ENCODE results near the gene SALL3. TPM values are rescaled to one million over a fixed set of nuclear protein-coding genes. Genes with fewer than 3 reads are reported as not detected.

SALL3 gene
- total and polyA plus RNA-seq, 2 experiments from 2014 or later: 16.9 to 39.8 TPM

DNA sequence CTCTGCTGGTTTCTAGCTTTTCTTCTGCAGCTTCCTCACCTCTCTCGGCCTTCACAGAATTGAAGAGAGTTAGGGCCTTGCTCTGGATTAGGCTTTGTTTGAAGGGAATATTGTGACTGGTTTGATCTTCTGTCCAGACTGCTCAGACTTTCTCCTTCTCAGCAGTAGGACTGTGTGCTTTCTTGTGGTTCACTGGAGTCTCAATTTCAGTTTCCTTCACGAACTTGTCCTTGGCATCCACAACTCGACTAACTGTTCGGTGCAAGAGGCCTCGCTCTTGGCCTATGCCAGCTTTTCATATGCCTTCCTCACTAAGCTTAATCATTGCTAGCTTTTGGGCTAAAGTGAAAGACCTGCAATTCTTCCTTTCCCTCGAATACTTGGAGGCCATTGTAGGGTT, 18.9 kb upstream of the SALL3 start:
- Histone ChIP-seq H3K4me1 (ENCODE audit: insufficient read depth) (no peaks in the 10 kb centered on the region), H3K4me2 (no peak overlapping the region), H3K79me2 (replicated peaks; ENCODE audit: insufficient read depth) (no peaks in the 10 kb centered on the region), H3K9me2 (ENCODE audit: insufficient read depth) (no peaks in the 10 kb centered on the region), H3F3A (replicated peaks; ENCODE audit: low read depth) (peaks cover 9% of the 10 kb centered on the region; the same call in 1 of the 2 replicates), H3K4me3 (no peak overlapping the region), H3K27me3 (ENCODE audit: insufficient read depth) (no peaks in the 10 kb centered on the region), H3K27ac (ENCODE audit: low read depth) (no peak overlapping the region), H3K36me3 (ENCODE audit: insufficient read depth) (no peaks in the 10 kb centered on the region), H4K20me1 (replicated peaks; ENCODE audit: insufficient read depth) (no peaks in the 10 kb centered on the region), H2AFZ (no peak overlapping the region)
- peaks cover 78% of the 10 kb centered on the region for H3K9me3 Mint-ChIP-seq
- TF ChIP-seq CTCF (conservative IDR thresholded peaks at IDR 0.05; ENCODE audit: low read depth in 2 of 2) (no peak), EZH2 (IDR thresholded peaks at IDR 0.05; ENCODE audit: low read depth, unreplicated experiment) (no peak)
- TF ChIP-seq, protein P1, sequence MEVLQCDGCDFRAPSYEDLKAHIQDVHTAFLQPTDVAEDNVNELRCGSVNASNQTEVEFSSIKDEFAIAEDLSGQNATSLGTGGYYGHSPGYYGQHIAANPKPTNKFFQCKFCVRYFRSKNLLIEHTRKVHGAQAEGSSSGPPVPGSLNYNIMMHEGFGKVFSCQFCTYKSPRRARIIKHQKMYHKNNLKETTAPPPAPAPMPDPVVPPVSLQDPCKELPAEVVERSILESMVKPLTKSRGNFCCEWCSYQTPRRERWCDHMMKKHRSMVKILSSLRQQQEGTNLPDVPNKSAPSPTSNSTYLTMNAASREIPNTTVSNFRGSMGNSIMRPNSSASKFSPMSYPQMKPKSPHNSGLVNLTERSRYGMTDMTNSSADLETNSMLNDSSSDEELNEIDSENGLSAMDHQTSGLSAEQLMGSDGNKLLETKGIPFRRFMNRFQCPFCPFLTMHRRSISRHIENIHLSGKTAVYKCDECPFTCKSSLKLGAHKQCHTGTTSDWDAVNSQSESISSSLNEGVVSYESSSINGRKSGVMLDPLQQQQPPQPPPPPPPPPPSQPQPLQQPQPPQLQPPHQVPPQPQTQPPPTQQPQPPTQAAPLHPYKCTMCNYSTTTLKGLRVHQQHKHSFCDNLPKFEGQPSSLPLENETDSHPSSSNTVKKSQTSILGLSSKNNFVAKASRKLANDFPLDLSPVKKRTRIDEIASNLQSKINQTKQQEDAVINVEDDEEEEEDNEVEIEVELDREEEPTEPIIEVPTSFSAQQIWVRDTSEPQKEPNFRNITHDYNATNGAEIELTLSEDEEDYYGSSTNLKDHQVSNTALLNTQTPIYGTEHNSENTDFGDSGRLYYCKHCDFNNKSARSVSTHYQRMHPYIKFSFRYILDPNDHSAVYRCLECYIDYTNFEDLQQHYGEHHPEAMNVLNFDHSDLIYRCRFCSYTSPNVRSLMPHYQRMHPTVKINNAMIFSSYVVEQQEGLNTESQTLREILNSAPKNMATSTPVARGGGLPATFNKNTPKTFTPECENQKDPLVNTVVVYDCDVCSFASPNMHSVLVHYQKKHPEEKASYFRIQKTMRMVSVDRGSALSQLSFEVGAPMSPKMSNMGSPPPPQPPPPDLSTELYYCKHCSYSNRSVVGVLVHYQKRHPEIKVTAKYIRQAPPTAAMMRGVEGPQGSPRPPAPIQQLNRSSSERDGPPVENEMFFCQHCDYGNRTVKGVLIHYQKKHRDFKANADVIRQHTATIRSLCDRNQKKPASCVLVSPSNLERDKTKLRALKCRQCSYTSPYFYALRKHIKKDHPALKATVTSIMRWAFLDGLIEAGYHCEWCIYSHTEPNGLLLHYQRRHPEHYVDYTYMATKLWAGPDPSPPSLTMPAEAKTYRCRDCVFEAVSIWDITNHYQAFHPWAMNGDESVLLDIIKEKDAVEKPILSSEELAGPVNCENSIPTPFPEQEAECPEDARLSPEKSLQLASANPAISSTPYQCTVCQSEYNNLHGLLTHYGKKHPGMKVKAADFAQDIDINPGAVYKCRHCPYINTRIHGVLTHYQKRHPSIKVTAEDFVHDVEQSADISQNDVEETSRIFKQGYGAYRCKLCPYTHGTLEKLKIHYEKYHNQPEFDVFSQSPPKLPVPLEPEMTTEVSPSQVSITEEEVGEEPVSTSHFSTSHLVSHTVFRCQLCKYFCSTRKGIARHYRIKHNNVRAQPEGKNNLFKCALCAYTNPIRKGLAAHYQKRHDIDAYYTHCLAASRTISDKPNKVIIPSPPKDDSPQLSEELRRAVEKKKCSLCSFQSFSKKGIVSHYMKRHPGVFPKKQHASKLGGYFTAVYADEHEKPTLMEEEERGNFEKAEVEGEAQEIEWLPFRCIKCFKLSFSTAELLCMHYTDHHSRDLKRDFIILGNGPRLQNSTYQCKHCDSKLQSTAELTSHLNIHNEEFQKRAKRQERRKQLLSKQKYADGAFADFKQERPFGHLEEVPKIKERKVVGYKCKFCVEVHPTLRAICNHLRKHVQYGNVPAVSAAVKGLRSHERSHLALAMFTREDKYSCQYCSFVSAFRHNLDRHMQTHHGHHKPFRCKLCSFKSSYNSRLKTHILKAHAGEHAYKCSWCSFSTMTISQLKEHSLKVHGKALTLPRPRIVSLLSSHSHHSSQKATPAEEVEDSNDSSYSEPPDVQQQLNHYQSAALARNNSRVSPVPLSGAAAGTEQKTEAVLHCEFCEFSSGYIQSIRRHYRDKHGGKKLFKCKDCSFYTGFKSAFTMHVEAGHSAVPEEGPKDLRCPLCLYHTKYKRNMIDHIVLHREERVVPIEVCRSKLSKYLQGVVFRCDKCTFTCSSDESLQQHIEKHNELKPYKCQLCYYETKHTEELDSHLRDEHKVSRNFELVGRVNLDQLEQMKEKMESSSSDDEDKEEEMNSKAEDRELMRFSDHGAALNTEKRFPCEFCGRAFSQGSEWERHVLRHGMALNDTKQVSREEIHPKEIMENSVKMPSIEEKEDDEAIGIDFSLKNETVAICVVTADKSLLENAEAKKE (CRISPR knock-in tag; IDR thresholded peaks at IDR 0.05): no peak
- H3K4me1 Mint-ChIP-seq: no peaks in the 10 kb centered on the region
- DNase-seq (ENCODE audit: low spot score) (no peak), ATAC-seq (no peak)
- H3K4me3 Mint-ChIP-seq: no peak overlapping the region
- peaks cover 33% of the 10 kb centered on the region for H3K36me3 Mint-ChIP-seq (ENCODE audit: low read depth)
- no peak overlapping the region for H3K27ac Mint-ChIP-seq
- H3K27me3 Mint-ChIP-seq (ENCODE audit: insufficient read depth, low read depth, poor library complexity): peaks cover 3% of the 10 kb centered on the region

GRCh38 chr18:78962098-78962497, 17.5 kb upstream of the SALL3 start:
- ATAC-seq (no peak), DNase-seq (ENCODE audit: low spot score) (no peak)
- peaks cover 81% of the 10 kb centered on the region for H3K9me3 Mint-ChIP-seq
- Histone ChIP-seq H3K4me1 (ENCODE audit: insufficient read depth) (no peaks in the 10 kb centered on the region), H3K27me3 (ENCODE audit: insufficient read depth) (no peaks in the 10 kb centered on the region), H3K4me2 (no peak overlapping the region), H3K79me2 (replicated peaks; ENCODE audit: insufficient read depth) (no peaks in the 10 kb centered on the region), H3F3A (replicated peaks; ENCODE audit: low read depth) (peaks cover 9% of the 10 kb centered on the region; the same call in 1 of the 2 replicates), H2AFZ (no peak overlapping the region), H3K4me3 (no peak overlapping the region), H3K27ac (ENCODE audit: low read depth) (no peak overlapping the region), H3K36me3 (ENCODE audit: insufficient read depth) (no peaks in the 10 kb centered on the region), H4K20me1 (replicated peaks; ENCODE audit: insufficient read depth) (no peaks in the 10 kb centered on the region), H3K9me2 (ENCODE audit: insufficient read depth) (no peaks in the 10 kb centered on the region)
- no peaks in the 10 kb centered on the region for H3K4me1 Mint-ChIP-seq
- peaks cover 3% of the 10 kb centered on the region for H3K27me3 Mint-ChIP-seq (ENCODE audit: insufficient read depth, low read depth, poor library complexity)
- no peak overlapping the region for H3K4me3 Mint-ChIP-seq
- peaks cover 32% of the 10 kb centered on the region for H3K36me3 Mint-ChIP-seq (ENCODE audit: low read depth)
- no peak overlapping the region for H3K27ac Mint-ChIP-seq
- TF ChIP-seq, protein P2, sequence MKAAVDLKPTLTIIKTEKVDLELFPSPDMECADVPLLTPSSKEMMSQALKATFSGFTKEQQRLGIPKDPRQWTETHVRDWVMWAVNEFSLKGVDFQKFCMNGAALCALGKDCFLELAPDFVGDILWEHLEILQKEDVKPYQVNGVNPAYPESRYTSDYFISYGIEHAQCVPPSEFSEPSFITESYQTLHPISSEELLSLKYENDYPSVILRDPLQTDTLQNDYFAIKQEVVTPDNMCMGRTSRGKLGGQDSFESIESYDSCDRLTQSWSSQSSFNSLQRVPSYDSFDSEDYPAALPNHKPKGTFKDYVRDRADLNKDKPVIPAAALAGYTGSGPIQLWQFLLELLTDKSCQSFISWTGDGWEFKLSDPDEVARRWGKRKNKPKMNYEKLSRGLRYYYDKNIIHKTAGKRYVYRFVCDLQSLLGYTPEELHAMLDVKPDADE (IDR thresholded peaks at IDR 0.05): no peak
- TF ChIP-seq, protein P3, sequence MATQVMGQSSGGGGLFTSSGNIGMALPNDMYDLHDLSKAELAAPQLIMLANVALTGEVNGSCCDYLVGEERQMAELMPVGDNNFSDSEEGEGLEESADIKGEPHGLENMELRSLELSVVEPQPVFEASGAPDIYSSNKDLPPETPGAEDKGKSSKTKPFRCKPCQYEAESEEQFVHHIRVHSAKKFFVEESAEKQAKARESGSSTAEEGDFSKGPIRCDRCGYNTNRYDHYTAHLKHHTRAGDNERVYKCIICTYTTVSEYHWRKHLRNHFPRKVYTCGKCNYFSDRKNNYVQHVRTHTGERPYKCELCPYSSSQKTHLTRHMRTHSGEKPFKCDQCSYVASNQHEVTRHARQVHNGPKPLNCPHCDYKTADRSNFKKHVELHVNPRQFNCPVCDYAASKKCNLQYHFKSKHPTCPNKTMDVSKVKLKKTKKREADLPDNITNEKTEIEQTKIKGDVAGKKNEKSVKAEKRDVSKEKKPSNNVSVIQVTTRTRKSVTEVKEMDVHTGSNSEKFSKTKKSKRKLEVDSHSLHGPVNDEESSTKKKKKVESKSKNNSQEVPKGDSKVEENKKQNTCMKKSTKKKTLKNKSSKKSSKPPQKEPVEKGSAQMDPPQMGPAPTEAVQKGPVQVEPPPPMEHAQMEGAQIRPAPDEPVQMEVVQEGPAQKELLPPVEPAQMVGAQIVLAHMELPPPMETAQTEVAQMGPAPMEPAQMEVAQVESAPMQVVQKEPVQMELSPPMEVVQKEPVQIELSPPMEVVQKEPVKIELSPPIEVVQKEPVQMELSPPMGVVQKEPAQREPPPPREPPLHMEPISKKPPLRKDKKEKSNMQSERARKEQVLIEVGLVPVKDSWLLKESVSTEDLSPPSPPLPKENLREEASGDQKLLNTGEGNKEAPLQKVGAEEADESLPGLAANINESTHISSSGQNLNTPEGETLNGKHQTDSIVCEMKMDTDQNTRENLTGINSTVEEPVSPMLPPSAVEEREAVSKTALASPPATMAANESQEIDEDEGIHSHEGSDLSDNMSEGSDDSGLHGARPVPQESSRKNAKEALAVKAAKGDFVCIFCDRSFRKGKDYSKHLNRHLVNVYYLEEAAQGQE (IDR thresholded peaks at IDR 0.05; ENCODE audit: unreplicated experiment): no peak
- TF ChIP-seq NANOG (IDR thresholded peaks at IDR 0.05; ENCODE audit: borderline replicate concordance): no peak
- no peak for TF ChIP-seq CTCF (conservative IDR thresholded peaks at IDR 0.05; ENCODE audit: low read depth in 2 of 2)

All from GM23338 (cell line).